K562 (cell line): ENCODE measurements around the gene MB21D2. TPM values are rescaled to one million over a fixed set of nuclear protein-coding genes. Genes with fewer than 3 reads are reported as not detected.

Experiments
- ATAC-seq: fragments of 200-7000 bp; cut with Tn5 transposase; 3 replicates; pipeline ENCODE4 v1.9.1; 2020; ENCODE audit warnings: moderate library complexity
- BruUV-seq: library from RNA; stranded (reverse); fragments of 400-500 nt; replicated peaks from 2 replicates; lab custom pipeline; 2021; lab: Mats Ljungman, UMichigan
- CTCF ChIA-PET: fragments of 300-600 bp; formaldehyde crosslinking; extraction: SDS; loops from one replicate; lab custom pipeline; 2021; ENCODE audit warnings: low intra/inter-chr PET ratio; lab: Yijun Ruan, JAX
- POLR2A ChIA-PET: fragments of 300-600, 350-650 bp; sonication (Branson Sonifier 250); formaldehyde crosslinking; extraction: SDS; loops from one replicate; lab custom pipeline; 2021; ENCODE audit warnings: antibody characterized with exemption, inconsistent platforms; lab: Yijun Ruan, JAX
- DNase-seq, 4 experiments: peaks; one replicate each; pipeline versions ENCODE4 v3.0.0 to v3.0.0-alpha.2; 2011 to 2018; ENCODE audit warnings: low spot score in 3 of 4, mixed read lengths in 3 of 4; ENCODE audit errors: extremely low read depth in 1 of 4
- FAIRE-seq: peaks from 2 replicates; lab custom pipeline; 2011; peaks lifted over from hg19 to GRCh38; lab: Jason Lieb, UNC
- H2AFZ ChIP-seq: 2 replicates; pipeline ENCODE4 v1.6.0; 2011; ENCODE audit warnings: low read depth, low read length, control low read depth, inconsistent platforms
- H3K27ac ChIP-seq: fragments of 200-600 bp; 3 replicates; pipeline ENCODE4 v1.8.0; 2011; ENCODE audit warnings: low read depth, mild to moderate bottlenecking, control low read depth, inconsistent platforms, low read length, moderate library complexity, mixed read lengths; ENCODE audit errors: extremely low read depth
- H3K27me3 ChIP-seq, 2 experiments: fragments of 300-600 bp in 1 of 2; 2 replicates in 1 of 2; 3 replicates in 1 of 2; pipeline versions ENCODE4 v1.6.0 to v1.8.0; 2011; ENCODE audit warnings: inconsistent platforms in 2 of 2, low read length in 2 of 2, mild to moderate bottlenecking in 1 of 2, mixed read lengths in 1 of 2, moderate library complexity in 1 of 2; ENCODE audit not compliant: control insufficient read depth in 2 of 2, insufficient read depth in 2 of 2
- H3K36me3 ChIP-seq: fragments of 300-600 bp; 3 replicates; pipeline ENCODE4 v1.8.0; 2011; ENCODE audit warnings: mild to moderate bottlenecking, low read length, inconsistent platforms; ENCODE audit not compliant: control insufficient read depth, insufficient read depth
- H3K4me1 ChIP-seq, 2 experiments: fragments of 200-600 bp in 1 of 2; replicated peaks in 1 of 2; 2 replicates in 1 of 2; 3 replicates in 1 of 2; pipeline versions ENCODE4 v1.5.1 to v1.8.0; 2011; ENCODE audit warnings: inconsistent platforms in 2 of 2, low read length in 2 of 2, mild to moderate bottlenecking in 1 of 2, mixed read lengths in 1 of 2, moderate library complexity in 1 of 2; ENCODE audit not compliant: control insufficient read depth in 2 of 2, insufficient read depth in 2 of 2
- H3K4me2 ChIP-seq: 2 replicates; pipeline ENCODE4 v1.6.1; 2011; ENCODE audit warnings: low read length, control low read depth, inconsistent platforms, mixed read lengths; ENCODE audit not compliant: insufficient read depth
- H3K4me3 ChIP-seq: fragments of 200-600 bp; sonication (generic), shearing (Covaris generic); 2 replicates; pipeline ENCODE4 v1.5.1; 2016; ENCODE audit warnings: control low read depth, inconsistent platforms
- H3K79me2 ChIP-seq: fragments of 200-600 bp; 3 replicates; pipeline ENCODE4 v1.8.0; 2011; ENCODE audit warnings: low read length, inconsistent platforms; ENCODE audit not compliant: control insufficient read depth, insufficient read depth
- H3K9ac ChIP-seq, 2 experiments: 2 replicates each; pipeline versions ENCODE4 v1.6.0 to v1.6.1; 2011; ENCODE audit warnings: low read depth in 2 of 2, low read length in 2 of 2, control low read depth in 1 of 2, inconsistent platforms in 1 of 2, mild to moderate bottlenecking in 1 of 2, mixed read lengths in 1 of 2; ENCODE audit not compliant: insufficient read depth in 1 of 2
- H3K9me1 ChIP-seq: one replicate; pipeline ENCODE4 v1.6.0; 2011; ENCODE audit warnings: inconsistent platforms, mild to moderate bottlenecking, low read length, moderate library complexity; ENCODE audit not compliant: control insufficient read depth, insufficient read depth
- H3K9me3 ChIP-seq: replicated peaks from 2 replicates; pipeline ENCODE4 v1.5.1; 2011; ENCODE audit warnings: low read depth, low read length, inconsistent platforms; ENCODE audit not compliant: control insufficient read depth, insufficient read depth
- H4K20me1 ChIP-seq: replicated peaks from 2 replicates; pipeline ENCODE4 v1.6.1; 2011; ENCODE audit warnings: low read length, inconsistent platforms, mixed read lengths; ENCODE audit not compliant: control insufficient read depth, insufficient read depth
- CSDE1 ChIP-seq, 2 experiments: fragments of 450-650 bp; IDR thresholded peaks; 2 replicates each; pipeline ENCODE4 v1.6.1; 2016; ENCODE audit warnings: mild to moderate bottlenecking in 1 of 2
- CTCF ChIP-seq, 3 experiments: IDR thresholded peaks in 2 of 3; conservative IDR thresholded peaks in 1 of 3; 2 replicates each; pipeline ENCODE4 v1.5.1; 2011 to 2012; ENCODE audit warnings: low read length in 3 of 3, mild to moderate bottlenecking in 3 of 3, control low read depth in 2 of 3, improper control_type of control experiment in 1 of 3, inconsistent platforms in 1 of 3, low read depth in 1 of 3, mixed read lengths in 1 of 3, moderate library complexity in 1 of 3; ENCODE audit not compliant: insufficient read depth in 2 of 3
- HNRNPH1 ChIP-seq: fragments of 200-400 bp; formaldehyde crosslinking; optimal IDR thresholded peaks from 2 replicates; pipeline ENCODE3; 2017; ENCODE audit warnings: low read depth, mild to moderate bottlenecking, low read length, moderate library complexity
- NFE2L1 ChIP-seq: fragments of 450-650 bp; IDR thresholded peaks from 2 replicates; pipeline ENCODE4 v1.6.1; 2016; ENCODE audit warnings: missing genetic modification characterization, low read depth, mild to moderate bottlenecking, missing compliant biosample characterization, moderate library complexity, borderline replicate concordance
- PRMT5 ChIP-seq: sonication (generic); formaldehyde crosslinking; IDR thresholded peaks from 2 replicates; pipeline ENCODE4 v1.5.0; 2020; ENCODE audit warnings: missing genetic modification reagents
- RAD21 ChIP-seq, 2 experiments: fragments of 250-450 bp in 1 of 2; fragments of 450-650 bp in 1 of 2; sonication (Bioruptor Pico) in 1 of 2; formaldehyde crosslinking in 1 of 2; IDR thresholded peaks in 1 of 2; conservative IDR thresholded peaks in 1 of 2; 2 replicates each; pipeline versions ENCODE4 v1.4.0 to v1.8.0; 2020 to 2022; ENCODE audit warnings: mild to moderate bottlenecking in 2 of 2, moderate library complexity in 1 of 2
- REST ChIP-seq, 2 experiments: fragments of 450-650 bp; formaldehyde crosslinking in 1 of 2; IDR thresholded peaks; 2 replicates each; pipeline versions ENCODE4 v1.4.0 to v1.6.1; 2014 to 2020; ENCODE audit warnings: mild to moderate bottlenecking in 2 of 2, borderline replicate concordance in 1 of 2, low read depth in 1 of 2
- SMC3 ChIP-seq: conservative IDR thresholded peaks from 2 replicates; pipeline ENCODE4 v1.6.1; 2011; ENCODE audit warnings: low read depth, low read length, improper control_type of control experiment; ENCODE audit not compliant: insufficient read depth
- TEAD4 ChIP-seq, 2 experiments: sonication (generic) in 1 of 2; formaldehyde crosslinking in 1 of 2; IDR thresholded peaks; 2 replicates each; pipeline versions ENCODE4 v1.6.1 to v1.8.0; 2012 to 2022; ENCODE audit warnings: borderline replicate concordance in 1 of 2, inconsistent platforms in 1 of 2, low read length in 1 of 2, mild to moderate bottlenecking in 1 of 2, missing genetic modification reagents in 1 of 2
- WGBS: fragments of 100-300 bp; shearing (Covaris generic); methylation state at CpG from one replicate; pipeline ENCODE4 v1.1.6; 2016; ENCODE audit warnings: low coverage, mixed read lengths; ENCODE audit not compliant: insufficient coverage; ENCODE audit errors: missing lambda C conversion rate; 5-methylcytosine and 5-hydroxymethylcytosine counted together
- in situ Hi-C: fragments of 300-500 bp; cut with MboI; formaldehyde crosslinking; loops from 4 replicates; pipeline ENCODE4 v1.15.0; 2018; ENCODE audit warnings: inconsistent platforms, mixed read lengths
- intact Hi-C: fragments of 100-400 bp; cut with micrococcal nuclease; formaldehyde crosslinking; loops from 2 replicates; pipeline ENCODE4 v1.14.2; 2022
- polyA plus RNA-seq, 8 experiments: library from polyadenylated mRNA; depleted of rRNA in 4 of 8; stranded (reverse) in 5 of 8; unstranded in 3 of 8; fragments of >200 nt; fragmentation: Nextera tagmentation in 2 of 8; fragmentation: Illumina TruSeq in 1 of 8; extraction: Ambion mirVana in 2 of 8; extraction: Trizol in 1 of 8; gene quantifications; 2 replicates each; pipeline versions ENCODE4 v1.2.1 to v1.2.3, GENCODE V29; 2011 to 2014; ENCODE audit warnings: inconsistent platforms in 1 of 8, missing spikeins in 1 of 8
- total RNA-seq, 7 experiments: library from RNA; depleted of rRNA in 6 of 7; stranded (reverse); fragments of >200 nt in 6 of 7; fragmentation: Illumina TruSeq in 2 of 7; extraction: Trizol in 2 of 7; gene quantifications; 2 replicates each; pipeline versions ENCODE4 v1.2.1 to v1.2.3, GENCODE V29; 2011 to 2021; ENCODE audit warnings: low replicate concordance in 1 of 7

Gene MB21D2
- total and polyA plus RNA-seq, 9 of the 15 experiments (the other 6 are each of a cell fraction or from before 2014, with no cell fraction given) = 0.01 TPM; not detected in 8

- Histone ChIP-seq H3K9me1 (no peaks in the 10 kb centered on the region), H2AFZ (no peak overlapping the region), H3K9ac (no peak overlapping the region), H3K4me2 (no peak overlapping the region), H3K27me3 (peaks cover 0 to 4% of the 10 kb centered on the region in 2 experiments; a peak in 1 of 5 replicates), H3K36me3 (no peaks in the 10 kb centered on the region), H3K4me3 (no peak overlapping the region), H3K4me1 (no peaks in the 10 kb centered on the region), H3K9me3 (no peaks in the 10 kb centered on the region), H3K27ac (no peak overlapping the region), H4K20me1 (no peaks in the 10 kb centered on the region), H3K79me2 (no peaks in the 10 kb centered on the region)
- ATAC-seq = peak; percentile 63; the same call in 2 of the 3 replicates
- peak; percentile 59 for FAIRE-seq
- peak; percentile 17 to 36 (median 23) for DNase-seq
- ChIA-PET POLR2A (no interaction called here), CTCF (interaction anchor here (0.6 to 2.0 kb wide), 4 partner anchors 168 to 756 kb away, joined by 3 to 10 read pairs (median 6); no protein-coding TSS in a partner anchor)
- in situ Hi-C loops = loop anchor here (10.0 to 25.0 kb wide), 2 partner anchors 748 to 1496 kb away; no protein-coding TSS in a partner anchor
- intact Hi-C loops = loop anchor here (1.0 to 10.0 kb wide), 5 partner anchors 225 to 1498 kb away; no protein-coding TSS in a partner anchor
- BruUV-seq = no TSS peak
- WGBS = 3% methylated on average over 4 of the region's 4 CpGs
- TF ChIP-seq REST (IDR thresholded peaks at IDR 0.05; ENCODE audit: borderline replicate concordance) (peak; percentile 49; the same call in 1 of the 2 replicates), REST (CRISPR knock-in tag; IDR thresholded peaks at IDR 0.05; ENCODE audit: low read depth) (no peak), SMC3 (0 out of 2 replicates have a peak, but pooled peaks have one; percentile 16), TEAD4 (IDR thresholded peaks at IDR 0.05; ENCODE audit: low read length) (no peak), TEAD4 (CRISPR knock-in tag; IDR thresholded peaks at IDR 0.05; ENCODE audit: borderline replicate concordance) (no peak), PRMT5 (CRISPR knock-in tag) (no peak), CSDE1 (IDR thresholded peaks at IDR 0.05) (no peak), HNRNPH1 (no peak), RAD21 (CRISPR knock-in tag; conservative IDR thresholded peaks at IDR 0.05 in 1 of 2, IDR thresholded peaks at IDR 0.05 in 1 of 2) (peak; percentile 78 to 79), CTCF (IDR thresholded peaks at IDR 0.05 in 2 of 3, conservative IDR thresholded peaks at IDR 0.05 in 1 of 3; ENCODE audit: insufficient read depth in 2 of 3, low read depth in 1 of 3, low read length in 3 of 3) (peak; percentile 43 to 71 (median 58); a peak in 4 of 6 replicates), NFE2L1 (tag) (no peak)
These were observed 101.3 kb downstream of the MB21D2 start for GRCh38 chr3:192816351-192816750.
